ENCODE measurements around the gene KCNJ3. TPM values are rescaled to one million over a fixed set of nuclear protein-coding genes. Genes with fewer than 3 reads are reported as not detected.
"Not testable (repeated sequence)": the region's sequence is repeated elsewhere in the genome, so short reads cannot be mapped to it uniquely, and the experiment has no call there.

KCNJ3 gene
- total RNA-seq, 1 donor from 2014 or later, result 1.4 TPM

- DNase-seq (ENCODE audit: low spot score), result no peak
Observed at GRCh38 chr2:154846842-154847241, 148.3 kb downstream of the KCNJ3 start.

GRCh38 chr2:154849482-154849881 is 151.0 kb downstream of the KCNJ3 start:
- DNase-seq (ENCODE audit: low spot score), result no peak

- no peak for DNase-seq (ENCODE audit: low spot score)
Observed at GRCh38 chr2:154850532-154850931, 152.0 kb downstream of the KCNJ3 start.

- DNase-seq (ENCODE audit: low spot score), result no peak
Observed at GRCh38 chr2:154855138-154855537, 156.6 kb downstream of the KCNJ3 start.

- DNase-seq (ENCODE audit: low spot score), result not testable (repeated sequence)
Observed at GRCh38 chr2:154867151-154867550, 168.7 kb downstream of the KCNJ3 start.

- no peak for DNase-seq (ENCODE audit: low spot score)
Observed at GRCh38 chr2:154875999-154876398, 177.5 kb downstream of the KCNJ3 start.

- DNase-seq (ENCODE audit: low spot score), result no peak
Observed at GRCh38 chr2:154882725-154883124, 184.2 kb downstream of the KCNJ3 start.

- no peak for DNase-seq (ENCODE audit: low spot score)
Observed at GRCh38 chr2:154886316-154886715, 187.8 kb downstream of the KCNJ3 start.

GRCh38 chr2:154898269-154898668 is 199.8 kb downstream of the KCNJ3 start:
- no peak for DNase-seq (ENCODE audit: low spot score)

GRCh38 chr2:154901063-154901462 is 202.6 kb downstream of the KCNJ3 start:
- no peak for DNase-seq (ENCODE audit: low spot score)
